IPS-18c (cell line): Measurements from ENCODE around the gene C21orf58.
"Not testable (repeated sequence)": the region's sequence is repeated elsewhere in the genome, so short reads cannot be mapped to it uniquely, and the experiment has no call there.

Experiments used
- H3K4me3 ChIP-seq: 2 replicates; pipeline ENCODE4 v1.7.0; 2013; ENCODE audit warnings: low read depth, mild to moderate bottlenecking, low read length, moderate library complexity; ENCODE audit not compliant: insufficient read depth
- H3K9me3 ChIP-seq: one replicate; pipeline ENCODE4 v1.6.1; 2013; ENCODE audit warnings: mild to moderate bottlenecking, low read length, moderate library complexity; ENCODE audit not compliant: control insufficient read depth, insufficient read depth

C21orf58 gene

DNA sequence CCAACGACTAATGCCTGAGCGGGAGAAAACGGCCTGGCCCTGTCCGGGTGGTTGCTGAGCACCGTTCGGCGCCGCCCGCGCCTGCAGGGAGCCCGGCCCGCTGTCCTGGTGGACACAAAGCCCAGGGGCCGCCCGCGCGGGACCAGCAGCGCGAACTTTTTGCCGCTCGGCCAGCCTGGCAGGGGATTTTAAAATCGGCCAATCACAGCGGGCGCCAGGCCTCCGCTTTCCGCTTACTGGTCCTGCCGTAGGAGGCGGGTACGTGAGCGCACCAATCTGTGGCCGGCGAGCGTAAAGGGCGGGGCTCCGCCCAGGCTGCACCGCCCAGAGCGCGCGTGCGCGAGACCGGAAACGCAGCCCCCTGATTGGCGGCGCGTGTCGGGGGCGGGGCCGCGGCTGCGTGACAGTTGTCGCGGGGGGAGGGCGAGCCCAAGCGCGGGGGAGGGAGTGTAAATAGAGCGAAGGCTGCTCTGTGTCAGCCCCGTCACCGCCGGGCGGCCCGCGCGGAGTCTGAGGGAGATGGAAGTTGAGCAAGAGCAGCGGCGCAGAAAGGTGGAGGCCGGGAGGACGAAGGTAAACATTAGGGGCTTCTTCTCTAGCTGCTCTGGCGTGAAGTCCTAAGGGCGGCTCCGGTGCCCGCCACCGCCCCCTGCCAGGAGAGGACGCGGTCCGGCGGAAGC, at the start of gene C21orf58, which contains the start of gene PCNT:
TSS of gene C21orf58 (minus strand) at position 161 of the 680 bp plus-strand sequence. CDS start 1,132 bp downstream, outside the sequence.
TSS of gene PCNT (plus strand) at position 447 of the 680 bp plus-strand sequence. CDS start at position 520, 73 bp downstream.
- peaks cover 2% of the 10 kb centered on the region for H3K9me3 ChIP-seq
- peak within 1 kb of the TSS; percentile 99 for H3K4me3 ChIP-seq

DNA sequence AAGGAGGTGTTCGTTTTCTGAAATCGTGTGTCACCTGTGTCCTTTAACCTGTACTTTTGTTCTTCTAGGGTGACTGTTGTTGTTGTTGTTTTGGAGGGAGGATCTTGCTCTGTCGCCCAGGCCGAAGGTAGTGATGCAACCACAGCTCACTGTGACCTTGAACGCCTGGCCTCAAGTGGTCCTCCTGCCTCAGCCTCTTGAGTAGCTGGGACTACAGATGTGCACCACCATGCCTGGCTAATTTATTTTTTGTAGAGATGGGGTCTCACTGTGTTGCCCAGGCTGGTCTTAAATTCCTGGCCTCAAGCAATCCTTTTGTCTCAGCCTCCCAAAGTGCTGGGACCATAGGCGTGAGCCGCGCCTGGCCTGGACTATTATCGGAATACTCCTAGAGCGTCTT, 49.3 kb upstream of the C21orf58 start:
- H3K9me3 ChIP-seq, H3K4me3 ChIP-seq: not testable (repeated sequence)

DNA sequence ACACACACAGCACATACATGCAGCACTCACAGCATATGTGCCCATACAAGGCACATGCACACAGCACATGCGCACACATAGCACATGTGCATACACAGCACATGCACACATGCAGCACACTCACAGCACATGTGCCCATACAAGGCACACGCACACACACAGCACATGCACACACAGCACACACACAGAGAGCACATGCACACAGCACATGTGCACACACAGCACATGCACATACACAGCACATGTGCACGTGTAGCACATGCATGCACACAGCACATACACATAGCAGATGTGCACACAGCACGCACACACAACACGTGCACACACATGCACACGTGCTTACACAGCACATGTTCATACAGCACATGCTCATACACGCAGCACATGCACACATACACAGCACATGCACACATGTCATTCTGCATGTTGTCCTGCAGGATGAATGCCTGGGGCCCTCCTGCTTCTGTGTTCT, 48.4 kb upstream of the C21orf58 start:
- H3K9me3 ChIP-seq: no peaks in the 10 kb centered on the region
- no peak overlapping the region for H3K4me3 ChIP-seq

DNA sequence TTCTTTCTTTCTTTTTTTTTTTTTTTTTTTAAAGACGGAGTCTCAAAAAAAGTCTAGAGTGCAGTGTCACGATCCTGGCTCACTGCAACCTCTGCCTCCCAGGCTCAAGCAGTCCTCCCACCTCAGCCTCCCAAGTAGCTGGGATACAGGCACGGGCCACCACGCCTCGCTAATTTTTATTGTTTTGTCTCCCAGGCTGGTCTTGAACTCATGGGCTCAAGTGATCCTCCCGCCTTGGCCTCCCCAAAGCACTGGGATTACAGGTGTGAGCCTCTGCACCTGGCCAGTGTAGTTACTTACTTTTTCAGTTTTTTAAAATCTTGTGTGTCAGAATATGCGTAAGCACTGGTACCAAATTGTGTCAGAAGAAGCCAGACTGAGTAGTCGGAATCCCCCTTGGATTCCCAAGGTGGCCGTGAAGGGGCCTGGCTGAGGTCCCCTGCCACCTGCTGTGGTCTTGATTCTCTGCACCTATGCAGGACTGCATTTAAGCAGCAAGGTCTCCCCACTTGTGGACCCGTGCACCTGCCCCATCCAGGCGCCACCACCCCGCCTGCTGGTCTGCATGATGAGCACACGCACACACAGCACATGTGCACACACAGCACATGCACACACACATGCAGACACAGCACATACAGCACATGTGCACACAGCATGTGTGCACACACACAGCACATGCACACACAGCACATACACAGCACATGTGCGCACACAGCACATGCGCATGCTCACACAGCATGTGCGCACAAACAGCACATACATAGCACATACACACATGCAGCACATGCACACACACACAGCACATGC, 47.7 kb upstream of the C21orf58 start:
- H3K4me3 ChIP-seq: no peak overlapping the region
- no peaks in the 10 kb centered on the region for H3K9me3 ChIP-seq

DNA sequence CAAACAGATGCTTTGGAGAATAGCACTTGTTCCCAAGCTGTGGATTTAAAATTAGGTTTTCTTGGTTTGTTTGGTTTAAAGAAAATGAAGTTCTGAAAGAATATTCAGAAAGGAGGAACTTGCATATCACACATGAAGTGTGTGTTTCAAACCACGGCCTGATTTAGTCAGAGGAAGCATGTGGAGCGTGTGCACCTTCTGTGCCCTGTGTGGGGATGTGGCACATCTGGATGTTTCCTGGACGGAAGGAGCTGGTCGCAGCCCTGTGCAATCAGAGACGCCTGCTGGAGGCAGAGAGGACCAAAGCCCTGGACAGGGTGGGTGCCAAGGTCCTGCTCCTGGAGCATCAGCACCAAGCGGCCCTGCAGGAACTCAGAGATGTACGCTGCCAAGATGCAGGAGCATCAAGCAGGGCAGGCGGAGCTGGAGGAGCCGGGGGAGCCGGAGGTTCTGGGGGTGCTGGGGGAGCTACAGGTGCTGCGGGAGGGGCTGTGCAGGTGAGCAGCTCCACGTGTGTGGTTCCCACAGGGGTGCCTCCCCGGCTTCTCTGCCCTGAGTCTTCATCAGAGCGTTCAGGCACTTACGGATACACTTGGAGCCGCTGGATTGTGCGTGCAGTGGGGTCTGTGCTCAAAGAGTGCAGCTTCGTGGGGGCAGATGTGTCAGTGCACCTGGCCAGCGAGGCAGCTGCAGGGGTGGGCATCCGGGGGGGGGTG, 46.0 kb upstream of the C21orf58 start:
- H3K9me3 ChIP-seq: no peaks in the 10 kb centered on the region
- no peak overlapping the region for H3K4me3 ChIP-seq

DNA sequence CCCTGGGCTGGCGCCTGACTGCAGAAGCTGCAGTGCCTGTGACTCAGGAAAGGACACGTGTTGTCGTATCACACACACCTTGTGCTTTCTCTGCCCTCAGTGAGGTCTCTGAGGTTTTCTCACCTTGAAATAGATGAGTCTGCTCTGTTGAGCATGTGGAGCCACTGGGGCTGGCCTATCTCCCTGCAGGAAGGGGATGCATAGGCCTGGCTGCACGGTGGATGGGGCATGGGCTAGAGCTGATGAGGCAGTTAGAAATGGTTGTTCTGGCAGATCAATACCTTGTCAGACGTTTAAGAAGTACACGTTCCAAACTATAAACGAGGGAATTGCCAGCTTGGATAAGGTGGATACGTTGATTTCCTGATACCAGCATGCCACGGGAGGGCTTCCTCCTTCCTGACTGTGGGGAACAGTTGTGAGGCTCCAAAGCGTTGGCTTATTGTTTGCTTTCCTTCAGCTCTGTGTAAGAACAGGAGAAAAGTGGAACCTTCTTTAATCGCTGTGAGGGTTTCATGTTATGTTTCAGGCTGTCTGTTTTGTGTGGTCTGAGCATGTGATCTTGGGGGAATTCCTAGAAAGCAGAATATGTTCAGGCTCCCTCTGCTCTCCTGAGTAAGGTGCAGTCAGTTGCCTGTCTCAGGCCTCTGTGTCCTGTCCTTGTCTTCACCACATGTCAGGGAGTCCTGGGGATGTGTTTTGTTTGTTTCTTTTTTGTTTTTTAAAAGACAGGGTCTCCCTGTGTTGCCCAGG, 45.0 kb upstream of the C21orf58 start:
- H3K9me3 ChIP-seq: no peaks in the 10 kb centered on the region
- H3K4me3 ChIP-seq: no peak overlapping the region

DNA sequence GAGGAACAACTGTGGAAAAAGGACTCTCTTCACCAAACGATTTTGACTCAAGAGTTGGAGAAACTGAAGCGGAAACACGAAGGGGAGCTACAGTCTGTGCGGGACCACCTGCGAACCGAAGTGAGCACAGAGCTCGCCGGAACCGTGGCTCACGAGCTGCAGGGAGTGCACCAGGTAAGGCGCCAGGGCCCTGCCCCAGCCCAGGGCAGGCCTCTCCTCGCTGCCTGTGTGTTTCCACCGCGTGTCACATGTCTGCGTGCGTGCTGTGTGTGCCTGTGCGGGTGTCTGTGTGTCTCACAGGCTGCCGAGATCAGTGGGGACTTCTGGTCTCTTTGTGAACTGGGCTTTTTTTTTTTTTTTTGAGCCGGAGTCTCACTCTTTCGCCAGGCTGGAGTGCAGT, 43.3 kb upstream of the C21orf58 start:
- H3K9me3 ChIP-seq: no peaks in the 10 kb centered on the region
- H3K4me3 ChIP-seq: no peak overlapping the region

DNA sequence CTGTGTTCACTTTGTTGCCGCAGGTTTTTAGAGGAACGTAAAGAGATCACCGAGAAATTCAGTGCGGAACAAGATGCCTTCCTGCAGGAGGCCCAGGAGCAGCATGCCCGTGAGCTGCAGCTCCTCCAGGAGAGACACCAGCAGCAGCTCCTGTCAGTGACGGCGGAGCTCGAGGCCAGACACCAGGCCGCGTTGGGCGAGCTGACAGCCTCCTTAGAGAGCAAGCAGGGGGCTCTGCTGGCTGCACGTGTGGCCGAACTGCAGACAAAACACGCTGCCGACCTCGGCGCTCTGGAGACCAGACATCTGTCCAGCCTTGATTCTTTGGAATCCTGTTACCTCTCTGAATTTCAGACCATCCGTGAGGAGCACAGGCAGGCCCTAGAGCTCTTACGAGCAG, 42.9 kb upstream of the C21orf58 start:
- no peak overlapping the region for H3K4me3 ChIP-seq
- H3K9me3 ChIP-seq: no peaks in the 10 kb centered on the region

DNA sequence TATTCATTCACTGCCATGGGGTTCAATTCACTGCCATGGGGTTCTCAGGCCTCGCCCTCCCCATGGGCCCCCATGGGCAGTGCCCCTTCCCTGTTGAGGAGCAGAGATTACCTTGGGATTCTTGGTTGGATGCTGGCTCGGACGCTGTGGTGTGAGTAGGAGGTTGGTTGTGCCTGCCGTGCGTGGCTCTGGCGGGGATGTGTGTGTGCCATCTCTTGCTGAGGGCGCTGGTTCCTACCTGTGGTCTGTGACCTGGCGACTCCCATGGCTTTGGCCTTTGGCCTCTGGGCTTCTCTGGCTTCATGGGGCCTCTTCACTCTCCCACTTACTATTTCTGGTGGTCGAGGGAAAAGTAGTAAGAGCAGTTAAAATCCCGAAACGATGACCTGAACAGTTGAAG, 42.4 kb upstream of the C21orf58 start:
- Histone ChIP-seq H3K4me3 (no peak overlapping the region), H3K9me3 (no peaks in the 10 kb centered on the region)

DNA sequence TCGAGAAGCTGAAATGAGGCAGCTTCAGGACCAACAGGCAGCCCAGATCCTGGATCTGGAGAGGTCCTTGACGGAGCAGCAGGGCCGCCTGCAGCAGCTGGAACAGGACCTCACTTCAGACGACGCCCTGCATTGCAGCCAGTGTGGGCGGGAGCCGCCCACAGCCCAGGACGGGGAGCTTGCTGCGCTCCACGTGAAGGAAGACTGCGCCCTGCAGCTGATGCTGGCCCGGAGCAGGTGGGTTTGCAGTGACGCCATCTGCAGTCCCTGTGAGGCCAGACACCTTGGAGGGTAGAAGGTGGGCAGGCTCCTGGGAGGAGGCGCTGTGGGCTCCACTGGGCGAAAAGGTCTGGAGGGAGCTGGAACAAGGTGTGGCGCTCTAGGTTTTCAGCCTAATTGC, 40.0 kb upstream of the C21orf58 start:
- H3K4me3 ChIP-seq: no peak overlapping the region
- no peaks in the 10 kb centered on the region for H3K9me3 ChIP-seq

DNA sequence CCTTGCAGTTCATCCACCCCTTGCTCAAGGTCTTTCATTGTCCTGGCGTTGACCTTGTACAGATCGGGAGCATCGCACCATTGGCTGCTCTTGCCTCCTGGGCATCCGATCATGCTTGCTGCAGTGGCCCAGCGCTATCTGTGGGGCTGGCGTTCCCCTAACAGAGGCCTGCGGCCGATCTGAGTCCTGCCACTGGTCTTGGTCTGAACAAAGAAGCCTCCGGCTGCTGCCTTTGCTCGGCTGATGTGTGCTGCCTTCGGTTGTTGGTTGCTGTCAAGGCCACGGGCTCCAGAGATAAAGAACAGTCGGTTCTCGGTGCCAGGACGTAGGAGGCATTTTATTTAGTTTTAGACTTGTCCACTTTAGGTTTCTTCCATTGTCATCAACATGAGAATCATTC, 39.3 kb upstream of the C21orf58 start:
- H3K9me3 ChIP-seq: no peaks in the 10 kb centered on the region
- H3K4me3 ChIP-seq: no peak overlapping the region

DNA sequence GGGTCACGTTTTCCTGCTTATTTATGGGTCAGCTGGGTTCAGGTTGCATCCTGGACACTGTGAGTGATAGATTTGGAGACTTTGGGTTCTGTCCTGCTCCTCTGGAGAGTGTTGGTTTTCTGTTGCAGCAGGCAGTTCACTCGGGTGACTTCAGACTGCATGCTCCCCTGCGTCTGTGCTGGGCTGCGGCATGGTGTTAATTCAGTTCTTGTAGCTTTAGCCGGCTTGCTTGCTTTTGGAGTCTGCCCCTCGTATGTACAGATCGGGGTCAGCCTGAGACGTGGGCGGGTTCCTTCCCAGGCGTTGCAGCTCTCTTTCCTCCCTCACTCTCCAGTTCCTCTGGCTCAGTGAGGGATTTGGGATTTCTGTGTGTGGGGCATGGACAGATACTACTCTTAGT, 38.3 kb upstream of the C21orf58 start:
- H3K9me3 ChIP-seq: no peaks in the 10 kb centered on the region
- H3K4me3 ChIP-seq: no peak overlapping the region

DNA sequence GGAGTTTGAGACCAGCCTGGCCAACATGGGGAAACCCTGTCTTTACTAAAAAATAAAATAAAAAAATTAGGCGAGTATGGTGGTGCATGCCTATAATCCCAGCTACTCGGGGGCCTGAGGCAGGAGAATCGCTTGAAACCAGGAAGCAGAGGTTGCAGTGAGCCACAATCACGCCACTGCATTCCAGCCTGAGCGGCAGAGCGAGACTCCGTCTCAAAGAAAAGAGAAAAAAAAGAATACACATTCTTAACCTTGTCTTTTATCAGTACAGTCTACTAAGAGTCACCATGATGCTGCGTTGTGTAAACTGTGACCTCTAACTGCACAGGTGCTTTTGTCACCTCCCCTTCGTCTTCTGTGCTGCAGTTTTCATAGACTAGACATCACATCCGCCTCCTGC, 37.5 kb upstream of the C21orf58 start:
- H3K9me3 ChIP-seq: no peaks in the 10 kb centered on the region
- H3K4me3 ChIP-seq: no peak overlapping the region

DNA sequence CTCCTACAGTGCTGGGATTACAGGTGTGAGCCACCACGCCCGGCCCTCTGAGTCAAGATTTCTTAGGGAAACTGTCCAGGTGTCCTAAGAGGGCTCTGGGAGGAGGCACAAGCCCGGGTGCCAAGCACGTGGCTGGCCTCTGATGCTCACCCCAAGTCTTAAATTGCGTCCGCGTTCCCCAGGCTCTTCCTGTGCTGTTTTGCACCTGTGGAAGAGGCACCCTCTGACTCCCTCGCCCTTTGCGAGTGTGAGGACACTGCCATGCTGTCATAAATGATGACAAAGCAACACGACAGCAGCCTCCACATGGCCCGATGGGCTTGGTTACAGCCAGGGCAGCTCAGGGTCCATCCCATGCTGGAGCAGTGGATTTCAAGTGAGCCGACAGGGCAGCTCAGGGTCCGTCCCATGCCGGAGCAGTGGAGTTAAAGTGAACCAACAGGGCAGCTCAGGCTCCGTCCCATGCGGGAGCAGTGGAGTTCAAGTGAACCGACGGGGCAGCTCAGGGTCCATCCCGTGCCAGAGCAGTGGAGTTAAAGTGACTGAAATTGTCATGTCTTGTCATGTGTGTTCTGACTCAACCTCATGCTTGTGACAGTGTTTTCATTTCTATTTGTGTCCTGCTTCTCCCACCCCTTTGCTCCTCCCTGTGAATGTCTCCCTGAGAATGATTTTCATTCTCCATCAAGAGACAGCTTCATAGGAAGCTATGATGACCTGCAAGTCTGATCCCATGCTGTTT, 34.2 kb upstream of the C21orf58 start:
- Histone ChIP-seq H3K4me3 (no peak overlapping the region), H3K9me3 (peaks cover 3% of the 10 kb centered on the region)

DNA sequence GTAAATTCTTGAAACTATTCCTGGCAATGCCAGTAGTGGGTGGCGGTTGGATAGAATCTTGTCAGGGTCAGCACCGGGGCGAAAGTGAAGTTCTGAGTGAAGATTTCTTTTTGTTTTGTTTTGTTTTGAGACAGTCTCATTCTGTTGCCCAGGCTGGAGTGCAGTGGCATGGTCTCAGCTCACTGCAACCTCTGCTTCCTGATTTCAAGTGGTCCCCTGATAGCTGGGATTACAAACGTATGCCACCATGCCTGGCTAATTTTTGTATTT, 33.6 kb upstream of the C21orf58 start:
- Histone ChIP-seq H3K4me3 (no peak overlapping the region), H3K9me3 (peaks cover 3% of the 10 kb centered on the region)

DNA sequence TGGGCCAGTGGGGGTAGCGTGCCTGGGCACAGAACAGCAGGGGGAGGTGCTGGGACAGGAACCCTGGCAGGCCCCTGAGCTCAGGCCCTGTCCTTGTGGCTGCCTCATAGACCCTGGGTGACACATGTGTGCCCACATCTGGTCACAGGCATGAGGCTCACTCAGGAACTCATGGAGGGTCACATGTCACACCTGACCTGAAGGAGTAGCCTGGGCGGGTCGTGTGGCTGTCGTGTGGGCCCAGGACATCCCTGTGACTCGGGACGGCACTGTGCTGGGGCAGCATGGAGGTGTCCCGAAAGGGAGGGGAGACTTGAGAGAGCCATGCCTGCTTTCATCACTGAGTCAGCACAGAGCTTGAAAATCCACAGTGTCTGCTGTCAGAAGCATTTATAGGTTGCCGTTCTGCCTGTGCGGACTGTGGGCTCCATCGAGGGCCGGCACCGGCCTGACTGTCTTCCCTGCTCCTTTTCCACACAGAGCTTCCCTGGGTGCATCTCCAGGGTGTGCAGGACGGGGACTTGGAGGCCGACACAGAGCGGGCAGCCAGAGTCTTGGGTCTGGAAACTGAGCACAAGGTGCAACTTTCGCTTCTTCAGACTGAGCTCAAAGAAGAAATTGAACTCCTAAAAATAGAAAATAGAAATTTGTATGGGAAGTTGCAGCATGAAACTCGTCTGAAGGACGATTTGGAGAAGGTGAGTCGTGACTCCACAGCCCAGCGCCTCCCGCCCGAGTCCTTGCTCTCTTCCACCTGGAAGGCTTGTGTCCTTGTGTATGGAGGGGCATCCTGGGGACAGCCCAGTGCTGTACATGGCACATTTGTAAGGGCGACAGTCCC, 33.0 kb upstream of the C21orf58 start:
- no peak overlapping the region for H3K4me3 ChIP-seq

More for the DNA sequence above, 33.0 kb upstream of the C21orf58 start:
- peaks cover 3% of the 10 kb centered on the region for H3K9me3 ChIP-seq
